ENCODE data around the gene PITPNM2.

DNA sequence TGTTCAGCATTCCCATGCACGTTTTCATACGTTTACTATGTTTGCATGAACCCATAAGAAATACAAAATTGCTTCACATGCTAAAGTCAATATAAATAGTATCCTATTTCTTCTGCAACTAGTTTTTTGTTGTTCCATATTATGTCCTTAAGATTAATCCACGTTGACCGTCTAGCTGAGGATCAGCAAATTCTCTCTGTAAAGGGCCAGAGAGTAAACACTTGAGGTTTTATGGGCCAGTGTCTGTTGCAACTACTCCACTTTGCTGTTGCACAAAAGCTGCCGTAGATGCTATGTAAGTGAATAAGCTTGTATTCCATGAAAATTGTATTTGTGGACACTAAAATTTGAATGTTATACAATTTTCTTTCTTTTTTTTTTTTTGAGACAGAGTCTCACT lies 21.1 kb upstream of the PITPNM2 start:
- TF ChIP-seq, protein P1, sequence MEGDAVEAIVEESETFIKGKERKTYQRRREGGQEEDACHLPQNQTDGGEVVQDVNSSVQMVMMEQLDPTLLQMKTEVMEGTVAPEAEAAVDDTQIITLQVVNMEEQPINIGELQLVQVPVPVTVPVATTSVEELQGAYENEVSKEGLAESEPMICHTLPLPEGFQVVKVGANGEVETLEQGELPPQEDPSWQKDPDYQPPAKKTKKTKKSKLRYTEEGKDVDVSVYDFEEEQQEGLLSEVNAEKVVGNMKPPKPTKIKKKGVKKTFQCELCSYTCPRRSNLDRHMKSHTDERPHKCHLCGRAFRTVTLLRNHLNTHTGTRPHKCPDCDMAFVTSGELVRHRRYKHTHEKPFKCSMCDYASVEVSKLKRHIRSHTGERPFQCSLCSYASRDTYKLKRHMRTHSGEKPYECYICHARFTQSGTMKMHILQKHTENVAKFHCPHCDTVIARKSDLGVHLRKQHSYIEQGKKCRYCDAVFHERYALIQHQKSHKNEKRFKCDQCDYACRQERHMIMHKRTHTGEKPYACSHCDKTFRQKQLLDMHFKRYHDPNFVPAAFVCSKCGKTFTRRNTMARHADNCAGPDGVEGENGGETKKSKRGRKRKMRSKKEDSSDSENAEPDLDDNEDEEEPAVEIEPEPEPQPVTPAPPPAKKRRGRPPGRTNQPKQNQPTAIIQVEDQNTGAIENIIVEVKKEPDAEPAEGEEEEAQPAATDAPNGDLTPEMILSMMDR (IDR thresholded peaks at IDR 0.05) = no peak
- no peak for TF ChIP-seq POLR2A (IDR thresholded peaks at IDR 0.05)
